Measurements from ENCODE around the gene CHMP1B.

DNA sequence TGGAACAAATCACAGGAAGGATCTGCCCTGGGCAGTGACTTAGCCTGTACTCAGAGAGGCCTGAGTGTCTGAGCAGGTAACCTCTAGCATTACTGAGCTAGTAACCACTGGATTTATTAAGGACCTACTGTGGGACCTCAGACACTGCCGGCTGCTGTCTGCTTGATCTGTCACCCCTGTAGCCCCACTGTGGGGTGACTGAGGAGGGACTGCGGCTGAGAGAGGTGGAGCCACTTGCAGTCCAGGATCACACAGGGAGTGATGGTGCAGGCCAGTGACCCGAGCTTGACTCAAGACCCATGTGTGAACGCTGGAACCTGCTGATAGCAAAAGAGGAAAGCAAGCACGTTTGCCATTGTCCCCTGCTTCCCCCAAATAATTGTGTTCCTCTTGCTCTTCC, 15.6 kb downstream of the CHMP1B start:
- TF ChIP-seq POLR2A (IDR thresholded peaks at IDR 0.05) (no peak), EP300 (IDR thresholded peaks at IDR 0.05) (no peak)
- TF ChIP-seq, protein P1, sequence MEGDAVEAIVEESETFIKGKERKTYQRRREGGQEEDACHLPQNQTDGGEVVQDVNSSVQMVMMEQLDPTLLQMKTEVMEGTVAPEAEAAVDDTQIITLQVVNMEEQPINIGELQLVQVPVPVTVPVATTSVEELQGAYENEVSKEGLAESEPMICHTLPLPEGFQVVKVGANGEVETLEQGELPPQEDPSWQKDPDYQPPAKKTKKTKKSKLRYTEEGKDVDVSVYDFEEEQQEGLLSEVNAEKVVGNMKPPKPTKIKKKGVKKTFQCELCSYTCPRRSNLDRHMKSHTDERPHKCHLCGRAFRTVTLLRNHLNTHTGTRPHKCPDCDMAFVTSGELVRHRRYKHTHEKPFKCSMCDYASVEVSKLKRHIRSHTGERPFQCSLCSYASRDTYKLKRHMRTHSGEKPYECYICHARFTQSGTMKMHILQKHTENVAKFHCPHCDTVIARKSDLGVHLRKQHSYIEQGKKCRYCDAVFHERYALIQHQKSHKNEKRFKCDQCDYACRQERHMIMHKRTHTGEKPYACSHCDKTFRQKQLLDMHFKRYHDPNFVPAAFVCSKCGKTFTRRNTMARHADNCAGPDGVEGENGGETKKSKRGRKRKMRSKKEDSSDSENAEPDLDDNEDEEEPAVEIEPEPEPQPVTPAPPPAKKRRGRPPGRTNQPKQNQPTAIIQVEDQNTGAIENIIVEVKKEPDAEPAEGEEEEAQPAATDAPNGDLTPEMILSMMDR (IDR thresholded peaks at IDR 0.05), result no peak
